HG03095 (cell line): ENCODE data around the gene NUP188.
A peak's percentile ranks its signal among the peaks of the same experiment; 100 is the strongest.

ENCODE experiments used
- ATAC-seq: cut with Tn5 transposase; IDR thresholded peaks from one replicate; pipeline ENCODE4 v1.9.1; 2021; ENCODE audit warnings: moderate library complexity; ENCODE audit not compliant: unreplicated experiment

Gene NUP188

DNA sequence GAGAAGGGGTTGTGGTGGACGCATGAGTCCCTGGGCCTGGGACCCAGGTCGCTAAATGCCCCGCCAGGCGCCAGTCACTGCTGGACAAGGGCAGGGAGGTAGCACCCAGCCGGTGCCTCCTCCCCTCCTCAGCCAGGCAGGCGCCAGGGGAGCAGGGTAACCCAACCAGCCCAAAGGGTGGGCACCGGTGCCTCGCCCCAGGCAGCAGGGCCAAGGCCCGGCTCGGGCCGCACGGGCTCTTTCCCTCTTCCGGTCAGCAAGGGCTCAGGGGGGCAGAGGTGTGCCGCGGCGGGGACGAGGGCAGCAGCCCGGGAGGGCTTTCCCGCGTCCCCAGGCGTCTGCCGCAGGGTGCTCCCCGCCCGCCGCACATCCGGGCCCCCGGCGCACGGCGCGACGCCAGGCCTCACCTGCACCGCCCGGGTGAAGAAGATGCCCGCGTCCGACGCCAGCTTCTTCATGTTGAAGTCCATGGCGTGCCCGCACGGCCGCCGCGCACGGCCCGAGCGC, 80.2 kb downstream of the NUP188 start:
- ATAC-seq = peak; percentile 30

DNA sequence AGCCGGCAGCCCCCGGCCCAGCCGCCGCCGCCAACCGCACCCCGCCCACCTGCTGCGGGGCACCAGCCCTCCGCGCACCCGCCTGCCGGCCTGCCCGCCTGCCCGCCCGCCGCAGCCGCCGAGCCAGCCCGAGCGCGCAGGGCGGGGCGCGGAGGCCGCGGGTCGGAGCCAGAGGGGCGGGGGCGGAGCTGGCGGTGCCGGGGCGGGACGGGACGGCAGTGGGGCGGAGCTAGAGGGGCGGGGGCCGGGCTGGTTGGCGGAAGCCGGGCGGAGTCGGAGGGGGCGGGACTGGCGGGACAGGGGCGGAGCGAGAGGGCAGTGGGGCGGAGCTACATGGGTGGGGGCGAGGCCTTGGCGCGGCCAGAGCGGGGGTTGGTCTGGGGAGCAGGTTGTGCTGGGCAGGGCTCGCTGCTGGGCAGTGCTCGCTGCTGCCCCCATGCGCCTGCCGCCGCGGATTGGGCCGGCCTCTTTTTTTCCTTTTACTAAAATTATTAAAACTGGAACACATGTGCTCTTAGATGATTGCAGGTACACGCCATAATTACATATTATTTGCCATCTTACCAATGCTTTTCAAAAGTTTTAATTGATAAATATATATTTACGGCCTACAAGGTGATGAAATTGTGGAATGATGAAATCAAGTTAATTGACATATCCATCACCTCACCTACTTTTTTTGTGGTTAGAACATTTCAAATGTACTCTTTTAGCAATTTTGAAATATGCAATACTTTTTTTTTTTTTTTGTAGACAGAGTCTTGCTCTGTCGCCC, 80.9 kb downstream of the NUP188 start, which contains the start of gene SH3GLB2:
TSS of gene SH3GLB2 (minus strand) at position 140 of the 775 bp plus-strand sequence. CDS start 177 bp downstream, outside the sequence.
- ATAC-seq = peak; percentile 66

DNA sequence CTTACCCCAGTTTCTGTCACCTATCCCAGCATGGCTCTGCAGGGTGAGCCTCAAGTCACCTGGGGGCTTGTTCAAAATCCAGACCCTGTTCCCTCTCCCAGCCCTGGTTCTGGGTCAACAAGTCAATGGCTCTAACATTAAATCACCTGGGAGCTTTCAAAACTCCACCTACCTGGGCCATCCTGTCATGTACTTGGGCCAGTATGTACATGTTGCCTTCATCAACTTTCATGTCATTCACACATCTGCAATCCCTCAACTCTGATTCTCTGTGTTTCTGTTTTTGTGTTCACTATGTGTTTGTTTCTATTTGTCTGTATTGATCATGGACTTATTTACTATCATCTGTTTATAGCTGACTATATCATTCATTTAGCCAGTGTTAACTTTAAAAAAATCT, 82.7 kb downstream of the NUP188 start:
- no peak for ATAC-seq

DNA sequence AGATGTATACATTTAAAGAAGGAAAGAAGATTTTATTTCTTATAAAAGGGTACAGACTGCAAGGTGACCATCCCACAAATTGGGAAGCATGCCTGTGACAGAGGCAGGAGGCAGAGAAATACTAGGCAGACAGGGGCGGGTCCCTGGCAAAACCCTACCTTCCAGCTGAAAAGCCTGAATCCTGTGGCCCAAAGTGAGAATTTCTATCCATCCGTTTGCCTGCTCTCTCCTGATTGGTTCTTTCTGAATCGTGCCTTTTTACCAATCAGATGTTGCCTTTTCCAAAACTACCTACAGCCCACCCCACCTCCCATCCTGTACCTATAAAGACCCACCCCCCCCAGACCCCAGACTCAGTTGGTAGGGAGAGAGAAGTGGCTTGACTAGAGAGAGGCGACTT, 84.0 kb downstream of the NUP188 start:
- no peak for ATAC-seq

DNA sequence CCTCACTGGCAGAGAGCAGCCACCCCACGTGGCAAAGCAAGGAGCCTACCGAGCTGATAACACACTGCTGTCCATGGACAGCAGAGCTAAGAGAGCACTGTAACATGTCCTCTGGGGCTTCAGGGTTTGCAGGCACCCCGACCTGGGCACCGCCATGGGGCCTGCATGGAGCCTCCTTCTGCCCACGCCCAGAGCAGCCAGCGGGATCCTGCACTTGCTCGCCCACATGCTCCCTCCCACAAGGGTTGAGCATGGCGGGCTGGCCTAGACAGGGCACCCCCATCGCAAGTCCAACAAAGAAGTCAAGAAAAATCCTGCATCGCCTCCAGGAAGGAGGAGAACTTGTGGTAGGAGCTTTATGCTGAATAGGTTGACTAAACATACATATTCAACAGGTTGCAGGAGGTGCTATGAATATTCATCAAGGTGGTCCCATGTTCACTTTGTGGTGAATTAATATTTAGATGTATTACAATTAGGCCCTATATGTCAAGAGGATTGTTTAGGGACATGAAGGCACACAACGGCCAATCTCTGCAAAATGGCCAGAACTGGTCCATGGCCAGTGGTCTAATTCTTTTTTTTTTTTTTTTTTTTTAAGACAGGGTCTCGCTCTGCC, 85.2 kb downstream of the NUP188 start:
- no peak for ATAC-seq

DNA sequence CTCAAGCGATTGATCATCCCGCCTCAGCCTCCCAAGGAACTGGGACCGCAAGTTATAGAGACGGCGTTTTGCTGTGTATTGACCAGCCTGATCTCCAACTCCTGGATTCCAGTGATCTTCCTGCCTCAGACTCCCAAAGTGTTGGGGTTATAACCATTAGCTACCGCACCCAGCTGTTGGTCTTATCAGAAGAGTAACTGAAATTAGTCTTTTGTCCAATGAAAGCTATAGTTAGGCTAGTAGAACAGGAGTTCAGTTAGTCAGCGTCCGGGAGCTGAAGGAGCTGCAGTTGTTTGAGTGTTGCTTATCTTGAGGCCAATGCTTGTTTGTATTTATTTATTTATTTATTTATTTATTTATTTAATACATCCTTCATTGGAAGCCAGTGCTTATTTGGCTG, 85.7 kb downstream of the NUP188 start:
- no peak for ATAC-seq

DNA sequence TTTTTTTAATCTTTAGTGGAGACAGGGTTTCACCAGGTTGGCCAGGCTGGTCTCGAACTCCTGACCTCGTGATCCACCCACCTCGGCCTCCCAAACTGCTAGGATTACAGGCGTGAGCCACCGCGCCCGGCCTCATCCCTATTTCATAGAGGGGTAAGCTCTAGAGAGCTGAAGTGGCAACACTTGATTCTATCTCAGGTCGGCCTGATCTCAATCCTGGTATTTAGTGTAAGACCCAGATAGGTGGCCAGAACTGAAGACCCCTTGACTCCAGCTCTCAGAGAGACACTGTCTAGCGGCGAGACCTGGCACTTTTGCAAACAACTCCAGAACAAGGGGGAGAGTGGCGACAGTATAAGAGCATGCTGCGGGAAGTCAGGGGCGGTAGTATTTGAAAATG, 88.3 kb downstream of the NUP188 start:
- peak; percentile 4 for ATAC-seq

DNA sequence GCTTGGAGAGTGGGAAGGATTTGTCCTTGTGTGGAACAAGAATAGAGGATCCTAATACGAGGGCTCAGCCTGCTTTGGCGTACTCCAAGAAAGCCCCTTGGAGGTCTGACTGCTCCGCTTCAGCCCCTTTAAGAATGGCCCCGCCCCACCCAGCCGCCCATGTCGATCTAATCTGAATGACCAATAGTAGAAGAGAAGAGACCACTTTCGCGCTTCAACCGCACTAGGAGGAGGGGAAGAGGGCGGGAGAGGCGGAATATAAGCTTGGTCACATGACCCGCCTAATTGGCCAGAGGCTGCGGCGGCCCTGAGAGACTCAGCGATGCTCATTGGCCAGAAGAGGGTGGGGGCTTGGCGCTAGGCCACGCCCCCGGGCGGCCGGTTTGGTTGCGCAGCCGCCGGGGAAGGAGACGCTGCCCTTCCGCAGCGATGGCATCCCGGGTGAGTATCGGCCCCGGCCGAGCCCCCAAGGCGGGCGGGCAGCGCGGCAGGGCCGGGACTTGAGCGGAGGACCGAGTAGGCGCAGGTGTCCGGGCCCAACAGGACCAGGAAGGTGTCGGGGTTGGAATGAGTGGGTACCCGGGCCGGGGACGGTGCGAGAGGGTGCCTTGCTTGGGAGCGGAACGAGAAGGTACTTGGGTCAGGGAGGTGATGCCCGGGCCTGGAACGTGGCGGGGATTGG, 88.9 kb downstream of the NUP188 start, which contains the start of gene MIGA2:
TSS of gene MIGA2 (plus strand) at position 386 of the 682 bp plus-strand sequence. CDS start 3,969 bp downstream, outside the sequence.
- peak; percentile 92 for ATAC-seq

DNA sequence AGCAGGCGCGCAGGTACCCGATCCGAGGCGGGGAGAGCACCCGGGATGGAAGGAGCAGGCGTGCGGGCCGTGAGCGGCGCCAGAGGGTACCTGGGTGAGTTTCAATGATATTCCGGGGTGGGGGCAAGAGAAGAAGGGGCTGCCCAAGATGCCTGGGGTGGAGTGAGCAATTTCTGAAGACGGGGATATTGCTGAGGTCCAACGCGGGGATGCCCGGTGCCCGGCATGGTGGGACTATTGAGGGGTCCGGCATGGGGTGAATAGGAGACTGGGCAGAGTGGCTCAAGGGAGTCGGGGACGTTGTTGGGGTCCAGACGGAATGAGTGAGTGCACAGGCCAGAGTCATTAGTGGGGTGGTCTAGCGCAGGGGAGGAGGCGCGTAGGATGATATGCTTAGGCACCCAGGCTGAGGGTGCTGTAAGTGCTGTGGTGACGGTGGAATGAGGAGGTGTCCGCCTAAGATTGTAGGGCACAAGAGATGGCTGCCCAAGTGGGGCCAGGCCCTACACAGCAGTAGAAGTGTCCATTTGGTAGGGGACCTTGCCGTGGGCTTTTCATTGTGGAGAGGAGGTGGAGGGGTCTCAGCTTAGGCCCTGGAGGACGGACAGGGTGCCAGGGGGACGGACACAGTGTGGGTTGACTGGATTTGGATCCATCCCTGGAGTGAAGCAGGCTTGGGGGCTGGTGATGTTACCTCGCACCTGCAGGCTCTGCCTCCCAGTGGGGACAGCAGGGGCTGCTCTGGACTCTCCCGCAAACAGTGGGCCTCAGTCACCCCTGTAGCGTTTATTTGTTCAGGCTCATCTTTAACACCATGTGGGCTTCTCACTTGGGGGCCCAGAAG, 89.6 kb downstream of the NUP188 start:
- no peak for ATAC-seq

DNA sequence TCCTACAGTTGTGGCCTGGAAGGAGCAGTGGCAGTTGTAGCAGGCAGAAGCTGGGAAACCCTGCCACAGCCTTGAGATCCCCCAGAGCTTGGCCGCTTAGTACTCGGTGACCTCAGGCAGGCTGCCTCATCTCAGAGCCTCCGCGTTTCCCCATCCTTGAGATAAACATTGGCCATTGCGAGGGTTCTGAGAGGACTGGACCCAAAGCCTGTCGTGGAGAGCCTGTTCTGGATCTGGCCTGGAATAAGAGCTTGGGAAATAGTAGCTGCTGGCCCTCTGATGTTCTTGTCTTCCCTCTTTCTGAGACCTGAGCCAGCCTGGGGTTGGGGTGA, 90.2 kb downstream of the NUP188 start:
- no peak for ATAC-seq

DNA sequence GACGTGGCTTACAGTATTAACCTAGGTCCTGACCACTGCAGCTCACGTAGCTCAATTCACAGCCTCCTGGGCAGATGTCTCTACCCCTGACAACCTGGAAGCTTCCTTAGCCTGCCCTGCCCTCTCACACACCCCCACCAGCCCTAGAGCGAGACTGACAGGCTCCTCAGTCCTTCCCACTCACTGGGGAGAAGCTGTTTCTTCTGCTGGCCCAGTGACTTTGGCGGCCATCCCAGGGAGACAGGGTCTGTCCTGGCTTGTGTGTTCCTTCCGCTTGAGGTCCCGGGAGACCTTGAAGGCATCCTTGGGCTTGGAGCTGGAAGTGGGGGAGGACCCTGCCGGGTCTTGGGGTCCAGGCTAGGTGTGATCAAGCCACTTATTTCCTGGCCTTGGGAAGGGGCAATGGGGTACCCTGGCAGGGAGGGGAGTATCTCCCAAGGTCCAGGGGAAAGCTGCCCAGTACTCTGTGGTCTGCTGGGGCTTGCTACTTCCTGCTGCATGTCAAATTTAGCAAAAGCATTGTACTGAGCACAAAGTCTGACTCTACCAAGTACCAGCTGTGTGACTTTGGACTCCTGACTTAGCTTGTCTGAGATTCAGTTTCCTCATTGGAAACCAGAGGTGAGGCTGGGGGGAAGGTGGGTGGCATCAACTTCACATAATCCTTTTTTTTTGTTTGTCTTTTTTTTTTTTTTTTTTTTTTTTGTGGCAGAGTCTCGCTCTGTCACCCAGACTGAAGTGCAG, 90.8 kb downstream of the NUP188 start:
- ATAC-seq = no peak

DNA sequence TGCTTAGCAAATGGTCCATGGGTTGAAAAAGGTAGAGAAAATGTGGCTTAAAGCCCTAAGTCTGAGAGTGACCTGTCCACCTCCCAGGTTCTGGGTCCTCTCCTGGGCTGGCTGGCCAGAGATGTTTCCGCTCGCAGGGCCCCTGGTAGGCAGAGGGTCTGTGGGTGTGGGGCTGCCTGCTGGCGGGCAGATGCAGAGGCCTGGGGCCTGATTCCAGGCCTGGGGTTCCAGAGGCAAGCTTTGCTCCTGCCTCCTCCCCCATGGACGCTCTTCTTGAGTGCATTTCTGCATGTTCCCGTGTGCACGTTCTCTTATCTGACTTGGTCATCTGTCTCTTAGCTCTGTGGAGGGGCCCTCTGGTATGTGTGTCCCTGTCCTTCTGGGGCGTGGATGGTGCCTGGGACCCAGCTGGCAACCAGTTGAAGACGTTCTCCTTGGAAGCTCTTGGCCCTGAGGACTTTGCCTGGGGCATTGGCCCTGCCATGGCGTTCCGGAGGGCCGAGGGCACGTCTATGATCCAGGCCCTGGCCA, 92.7 kb downstream of the NUP188 start:
- ATAC-seq = no peak

DNA sequence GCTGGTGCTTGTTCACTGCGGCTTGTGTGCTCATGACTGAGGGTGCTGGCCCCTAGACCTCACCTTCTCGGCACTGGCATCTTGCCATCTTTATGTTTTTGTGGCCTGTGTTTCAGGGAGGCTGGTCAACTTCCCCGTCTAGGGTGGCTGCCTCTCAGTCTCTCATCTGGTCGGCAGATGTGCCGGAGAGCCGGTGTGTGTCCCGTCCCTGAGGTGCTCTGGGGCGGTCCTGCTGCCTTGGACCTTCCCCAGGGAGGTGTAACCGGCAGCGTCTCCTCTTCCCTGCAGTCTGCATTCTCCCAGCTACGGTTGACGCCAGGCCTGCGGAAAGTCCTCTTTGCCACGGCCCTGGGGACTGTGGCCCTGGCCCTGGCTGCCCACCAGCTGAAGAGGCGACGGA, 94.5 kb downstream of the NUP188 start:
- ATAC-seq = no peak

DNA sequence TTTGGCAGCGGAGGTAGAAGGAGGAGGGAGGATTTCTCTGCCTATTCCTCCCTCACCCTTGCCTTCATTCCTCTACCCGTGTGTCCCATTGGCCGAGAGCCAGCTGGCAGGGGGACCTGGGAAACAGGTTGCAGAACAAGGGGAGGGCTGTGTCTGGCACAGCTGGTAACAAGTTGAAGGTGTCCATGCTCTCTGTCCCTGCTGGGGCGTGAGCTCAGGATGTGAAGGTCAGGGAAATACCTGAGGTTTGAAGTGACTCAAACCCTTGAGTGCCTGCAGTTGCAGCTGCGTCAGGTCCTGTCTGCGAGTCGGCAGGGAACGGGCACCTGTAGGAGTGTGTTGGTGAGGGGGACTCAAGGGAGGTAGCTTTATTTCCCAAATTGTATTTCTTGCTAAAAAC, 105.1 kb downstream of the NUP188 start:
- no peak for ATAC-seq

DNA sequence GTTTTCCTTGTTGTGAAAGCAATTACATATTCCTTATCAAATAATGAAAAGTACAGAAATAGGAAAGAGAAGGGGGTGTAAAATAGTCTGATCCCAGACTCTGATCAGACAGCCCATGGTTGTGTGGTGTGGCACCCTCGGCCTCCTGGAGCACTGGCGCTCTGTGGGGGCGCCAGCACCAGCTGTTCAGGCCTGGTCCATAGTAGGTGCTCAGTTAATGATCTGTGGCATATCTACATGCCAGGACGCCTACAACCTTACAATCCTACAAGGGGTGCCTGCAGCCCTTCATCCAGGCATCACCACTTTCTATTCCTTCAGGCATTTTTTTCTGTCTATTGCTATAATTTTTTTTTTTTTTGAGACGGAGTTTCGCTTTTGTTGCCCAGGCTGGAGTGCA, 105.5 kb downstream of the NUP188 start:
- no peak for ATAC-seq

DNA sequence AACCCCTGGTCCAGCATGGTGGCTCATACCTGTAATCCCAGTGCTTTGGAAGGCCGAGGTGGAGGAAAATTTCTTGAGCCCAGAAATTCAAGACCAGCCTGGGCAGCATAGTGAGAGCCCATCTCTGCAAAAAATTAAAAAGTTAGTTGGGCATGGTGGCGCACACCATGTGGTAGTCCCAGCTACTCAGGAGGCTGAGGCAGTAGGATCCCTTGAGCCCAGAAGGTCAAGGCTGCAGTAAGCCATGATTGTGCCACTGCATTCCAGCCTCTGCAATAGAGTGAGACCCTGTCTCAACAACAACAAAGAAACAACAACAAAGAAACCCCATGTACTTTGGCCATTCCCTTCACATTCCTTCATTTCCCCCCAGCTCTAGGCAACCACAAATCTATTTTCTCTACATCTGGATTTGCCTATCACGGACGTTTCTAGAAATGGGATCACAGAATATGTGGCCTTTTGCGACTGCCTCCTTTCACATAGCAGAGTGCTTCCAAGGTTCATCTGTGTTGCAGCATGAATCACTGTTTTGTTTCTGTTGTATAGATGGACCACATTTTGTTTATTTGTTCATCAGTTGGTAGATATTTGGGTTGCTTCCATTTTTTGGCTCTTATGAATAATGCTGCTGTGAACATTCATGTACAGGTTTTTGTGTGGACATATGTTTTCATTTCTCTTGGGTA, 106.8 kb downstream of the NUP188 start:
- no peak for ATAC-seq
